A549 (cell line): ENCODE data around the gene ANAPC5.

Source experiments
- CHD4 ChIP-seq: fragments of 200-600 bp; sonication (generic); IDR thresholded peaks from 2 replicates; pipeline ENCODE4 v1.6.1; 2016; ENCODE audit warnings: antibody characterized with exemption, mild to moderate bottlenecking, borderline replicate concordance
- CTCF ChIP-seq: fragments of >200 bp; sonication (Bioruptor Twin); formaldehyde crosslinking; IDR thresholded peaks from 3 replicates; pipeline ENCODE4 v1.5.1; 2016
- EP300 ChIP-seq, 2 experiments: fragments of >200 bp; sonication (Bioruptor Twin); formaldehyde crosslinking; IDR thresholded peaks; 2 replicates in 1 of 2; 3 replicates in 1 of 2; pipeline ENCODE4 v1.6.1; 2016 to 2017
- PHF8 ChIP-seq: fragments of 200-600 bp; sonication (generic); IDR thresholded peaks from 2 replicates; pipeline ENCODE4 v1.6.1; 2016; ENCODE audit warnings: low read depth, mild to moderate bottlenecking, antibody characterized with exemption, moderate library complexity, borderline replicate concordance
- POLR2A ChIP-seq: IDR thresholded peaks from 2 replicates; pipeline ENCODE4 v1.6.1; 2012; ENCODE audit warnings: mild to moderate bottlenecking, low read length
- RARB ChIP-seq: fragments of 250-450 bp; sonication (Bioruptor Pico); IDR thresholded peaks from 2 replicates; pipeline ENCODE4 v1.8.0; 2021; ENCODE audit warnings: mild to moderate bottlenecking, moderate library complexity
- REST ChIP-seq: fragments of 200-600 bp; sonication (generic); IDR thresholded peaks from 2 replicates; pipeline ENCODE4 v1.6.1; 2016; ENCODE audit warnings: antibody characterized with exemption, mild to moderate bottlenecking, moderate library complexity
- RFX5 ChIP-seq: fragments of 450-650 bp; IDR thresholded peaks from 2 replicates; pipeline ENCODE4 v1.7.1; 2014; ENCODE audit warnings: antibody characterized with exemption, mild to moderate bottlenecking, moderate library complexity
- ZSCAN20 ChIP-seq: fragments of 250-450 bp; sonication (Bioruptor Pico); IDR thresholded peaks from 2 replicates; pipeline ENCODE4 v1.8.0; 2022; ENCODE audit warnings: mild to moderate bottlenecking, moderate library complexity

GRCh38 chr12:121323908-121324307, 28.3 kb downstream of the ANAPC5 start:
- TF ChIP-seq CTCF = no peak
- no peak for TF ChIP-seq ZSCAN20 (CRISPR knock-in tag)
- TF ChIP-seq RARB (CRISPR knock-in tag) = no peak
- TF ChIP-seq PHF8 = no peak
- TF ChIP-seq RFX5 = no peak
- no peak for TF ChIP-seq POLR2A
- TF ChIP-seq REST = no peak
- TF ChIP-seq CHD4 = no peak
- TF ChIP-seq EP300 (IDR thresholded peaks at IDR 0.05) = no peak
